HL-60/S4 (cell line): ENCODE measurements around the gene FGGY.

Experiments used
- in situ Hi-C: fragments of 300-500 bp; cut with MboI; formaldehyde crosslinking; loops from 2 replicates; pipeline ENCODE4 v1.14.3; 2022; ENCODE audit warnings: low sequenced_read_pairs

FGGY gene

GRCh38 chr1:59285691-59286090 is 11.2 kb upstream of the FGGY start:
- in situ Hi-C loops = loop anchor here (25.0 kb wide), 1 partner anchor 498 kb away; the partner anchor contains the start of gene JUN

- in situ Hi-C loops = loop anchor here (25.0 kb wide), 1 partner anchor 501 kb away; the partner anchor contains the start of gene JUN
Observed at GRCh38 chr1:59288046-59288445, 8.8 kb upstream of the FGGY start.

- in situ Hi-C loops = loop anchor here (25.0 kb wide), 1 partner anchor 502 kb away; the partner anchor contains the start of gene JUN
Observed at GRCh38 chr1:59289570-59289969, 7.3 kb upstream of the FGGY start.

- in situ Hi-C loops = loop anchor here (25.0 kb wide), 1 partner anchor 503 kb away; the partner anchor contains the start of gene JUN
Observed at GRCh38 chr1:59290193-59290949, 6.5 kb upstream of the FGGY start.

GRCh38 chr1:59291561-59291960 is 5.3 kb upstream of the FGGY start:
- in situ Hi-C loops = loop anchor here (25.0 kb wide), 1 partner anchor 504 kb away; the partner anchor contains the start of gene JUN

GRCh38 chr1:59292562-59292961 is 4.3 kb upstream of the FGGY start:
- in situ Hi-C loops = loop anchor here (25.0 kb wide), 1 partner anchor 505 kb away; the partner anchor contains the start of gene JUN

GRCh38 chr1:59293206-59293605 is 3.7 kb upstream of the FGGY start:
- in situ Hi-C loops = loop anchor here (25.0 kb wide), 1 partner anchor 506 kb away; the partner anchor contains the start of gene JUN

GRCh38 chr1:59293849-59294248 is 3.0 kb upstream of the FGGY start:
- in situ Hi-C loops = loop anchor here (25.0 kb wide), 1 partner anchor 507 kb away; the partner anchor contains the start of gene JUN

GRCh38 chr1:59294423-59294822 is 2.5 kb upstream of the FGGY start:
- in situ Hi-C loops = loop anchor here (25.0 kb wide), 1 partner anchor 507 kb away; the partner anchor contains the start of gene JUN

- in situ Hi-C loops = loop anchor here (25.0 kb wide), 1 partner anchor 508 kb away; the partner anchor contains the start of gene JUN
Observed at GRCh38 chr1:59295618-59296017, 1.3 kb upstream of the FGGY start.

GRCh38 chr1:59298026-59298583 is 1.2 kb downstream of the FGGY start:
- in situ Hi-C loops = loop anchor here (25.0 kb wide), 1 partner anchor 511 kb away; the partner anchor contains the start of gene JUN

GRCh38 chr1:59298710-59299346 is 1.9 kb downstream of the FGGY start:
- in situ Hi-C loops = loop anchor here (25.0 kb wide), 1 partner anchor 512 kb away; the partner anchor contains the start of gene JUN

GRCh38 chr1:59299670-59300069 is 2.8 kb downstream of the FGGY start:
- in situ Hi-C loops = loop anchor here (25.0 kb wide), 1 partner anchor 512 kb away; the partner anchor contains the start of gene JUN

GRCh38 chr1:59302297-59302696 is 5.4 kb downstream of the FGGY start:
- in situ Hi-C loops = no loop called here

- in situ Hi-C loops = no loop called here
Observed at GRCh38 chr1:59302871-59303270, 6.0 kb downstream of the FGGY start.

- in situ Hi-C loops = no loop called here
Observed at GRCh38 chr1:59305188-59305587, 8.3 kb downstream of the FGGY start.

- in situ Hi-C loops = no loop called here
Observed at GRCh38 chr1:59307591-59307990, 10.7 kb downstream of the FGGY start.

- in situ Hi-C loops = no loop called here
Observed at GRCh38 chr1:59308839-59309238, 11.9 kb downstream of the FGGY start.

- in situ Hi-C loops = no loop called here
Observed at GRCh38 chr1:59309392-59309791, 12.5 kb downstream of the FGGY start.

- in situ Hi-C loops = no loop called here
Observed at GRCh38 chr1:59309795-59310548, 13.1 kb downstream of the FGGY start.
